Measurements from ENCODE around the gene CD8B. TPM values are rescaled to one million over a fixed set of nuclear protein-coding genes. Genes with fewer than 3 reads are reported as not detected.
A peak's percentile ranks its signal among the peaks of the same experiment; 100 is the strongest.
"Not testable (repeated sequence)": the region's sequence is repeated elsewhere in the genome, so short reads cannot be mapped to it uniquely, and the experiment has no call there.

The CD8B gene
- total RNA-seq, result 10 to 100 TPM in 1 of 5 donors, 1 to 10 TPM in 2, not detected in 2; 2.2 to 14.0 (median 3.3) TPM
- polyA plus RNA-seq, result 1 to 10 TPM in 1 of 3 donors, under 1 TPM in 2; 0.68 to 9.3 (median 0.78) TPM
- long read RNA-seq, donor 1, result 0 reads
- long read RNA-seq, donor 2, partial matches to known transcripts, result 0 of 1 reads
- long read RNA-seq, donor 2, other reads (novel, unspliced or antisense), result 0 of 1 reads
- long read RNA-seq, donor 3, result 0 reads
- long read RNA-seq, donor 4, result 0 reads
- long read RNA-seq, donor 5, result 0 reads
- long read RNA-seq, donor 6, result 0 reads
- long read RNA-seq, donor 7, result 0 reads
- long read RNA-seq, donor 8, result 0 reads
- long read RNA-seq, donor 9, result 0 reads
- long read RNA-seq, donor 10, result 0 reads

DNA sequence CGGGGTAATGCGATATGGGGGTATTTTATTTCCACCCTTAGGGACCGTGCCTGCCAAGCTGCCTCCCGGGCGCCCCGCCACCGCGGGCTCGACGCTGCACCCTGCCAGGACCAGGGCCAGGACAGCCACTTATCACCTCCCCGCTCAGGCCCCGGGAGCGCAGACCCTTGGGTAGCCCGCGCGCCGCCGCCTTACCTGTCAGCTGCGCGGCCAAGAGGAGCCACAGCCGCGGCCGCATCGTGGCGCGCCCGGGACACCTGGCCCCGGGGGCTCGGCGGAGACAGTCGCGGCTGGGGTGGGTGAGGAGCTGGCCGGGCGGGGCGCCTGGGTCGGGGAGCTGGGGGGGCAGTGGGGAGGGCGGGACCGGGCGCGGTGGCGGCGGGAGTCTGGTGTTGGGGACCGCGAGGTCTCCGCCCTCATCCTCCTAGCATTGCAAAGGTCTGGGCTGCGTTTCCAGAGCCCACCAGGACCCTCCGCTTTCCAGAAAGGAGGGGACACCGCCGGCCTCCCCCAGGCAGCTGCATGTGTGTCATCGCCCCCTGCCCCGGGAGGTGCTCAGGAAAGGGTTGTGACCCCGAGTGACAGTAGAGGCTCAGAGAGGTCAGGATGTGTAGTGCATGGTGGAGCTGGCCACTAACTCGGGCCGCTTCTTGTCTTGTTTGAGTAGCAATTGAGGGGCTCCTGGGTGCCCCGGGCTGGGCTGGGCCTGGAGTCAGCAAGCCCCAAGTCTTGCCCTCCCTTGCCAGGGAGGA lies at the start of gene CD8B:
Gene CD8B (minus strand): TSS at position 259 of the 752 bp plus-strand sequence. CDS start 21 bp downstream, at position 238.
- H3K9me3 ChIP-seq; H3K4me1 ChIP-seq; intact Hi-C loops (cut with DNase I; ENCODE audit: low total_unique reads); H3K36me3 ChIP-seq: not testable (repeated sequence)
- Histone ChIP-seq H3K27ac (peak within 1 kb of the TSS in 1 of 5 donors; percentile 31), H3K27me3 (peaks cover 0 to 25% (median 12%) of the 10 kb centered on the region in 3 donors), H3K4me3 (peak within 1 kb of the TSS; percentile 8 to 26 (median 22))
- DNase-seq, result peak in 1 of 2 donors; percentile 28
- 3 to 10% (median 3%) methylated on average over 7 to 50 of the region's 55 CpGs for WGBS, 5 donors

GRCh38 chr2:86905868-86906267 lies 44.2 kb upstream of the CD8B start:
- H3K36me3 ChIP-seq; H3K9me3 ChIP-seq; H3K4me3 ChIP-seq; H3K4me1 ChIP-seq; H3K27me3 ChIP-seq; H3K27ac ChIP-seq; intact Hi-C loops (cut with DNase I; ENCODE audit: low total_unique reads); DNase-seq: not testable (repeated sequence)
- WGBS, 5 donors, result no CpG with 5 or more reads among the region's 1 CpG

DNA sequence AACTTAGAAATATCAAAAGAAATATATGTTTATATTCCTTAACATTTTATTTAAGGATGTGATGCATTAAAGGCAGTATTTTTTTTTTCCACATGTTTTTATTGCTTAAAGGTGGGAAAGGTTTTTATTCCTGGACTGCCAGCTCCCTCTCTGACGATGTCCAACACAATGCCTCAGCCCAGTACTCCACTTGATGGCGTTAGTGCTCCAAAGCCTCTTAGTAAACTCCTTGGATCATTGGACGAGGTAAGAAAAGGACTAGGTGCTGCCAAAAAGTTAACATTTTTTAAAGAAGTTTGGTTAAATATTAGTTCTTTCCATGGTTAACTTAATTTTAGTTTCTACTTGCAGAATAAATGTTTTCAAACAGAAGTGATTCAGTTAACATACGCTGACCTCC lies 39.0 kb upstream of the CD8B start:
- H3K4me3 ChIP-seq; intact Hi-C loops (cut with DNase I; ENCODE audit: low total_unique reads); DNase-seq; H3K27me3 ChIP-seq; H3K36me3 ChIP-seq; H3K27ac ChIP-seq; H3K9me3 ChIP-seq; H3K4me1 ChIP-seq: not testable (repeated sequence)
- WGBS, 5 donors, result 41 to 58% (median 49%) methylated on average over 4 of the region's 4 CpGs

GRCh38 chr2:86886026-86886425 lies 24.3 kb upstream of the CD8B start:
- H3K4me1 ChIP-seq; H3K4me3 ChIP-seq; H3K9me3 ChIP-seq; H3K36me3 ChIP-seq; DNase-seq; H3K27ac ChIP-seq; H3K27me3 ChIP-seq; intact Hi-C loops (cut with DNase I; ENCODE audit: low total_unique reads): not testable (repeated sequence)
- WGBS, 5 donors, result no CpG with 5 or more reads among the region's 3 CpGs

DNA sequence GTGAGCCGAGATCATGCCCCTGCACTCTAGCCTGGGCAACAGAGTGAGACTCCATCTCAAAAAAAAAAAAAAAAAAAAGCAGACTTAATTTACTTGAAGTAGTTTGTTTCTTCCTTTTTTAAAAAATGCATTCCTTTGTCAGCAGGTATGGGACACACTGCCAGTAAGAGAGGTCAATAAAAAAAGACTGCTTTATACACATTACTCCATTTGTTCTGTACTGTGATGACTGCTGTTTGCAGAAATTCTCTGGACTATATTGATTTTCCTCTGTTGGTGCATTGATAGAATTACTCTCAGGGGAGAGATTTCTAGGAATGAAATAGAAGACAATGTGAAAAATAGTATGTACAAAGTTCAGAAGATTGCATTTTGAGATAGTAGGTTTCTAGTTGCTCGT lies 21.2 kb upstream of the CD8B start:
- 70 to 100% (median 80%) methylated on average over 1 to 2 of the region's 2 CpGs for WGBS, 5 donors
- H3K9me3 ChIP-seq; DNase-seq; H3K36me3 ChIP-seq; H3K27ac ChIP-seq; H3K27me3 ChIP-seq; H3K4me1 ChIP-seq; intact Hi-C loops (cut with DNase I; ENCODE audit: low total_unique reads); H3K4me3 ChIP-seq: not testable (repeated sequence)

- 86 to 92% (median 89%) methylated on average over 5 of the region's 5 CpGs for WGBS, 5 donors
These were observed 20.5 kb upstream of the CD8B start for GRCh38 chr2:86882118-86882665.

GRCh38 chr2:86878986-86879385 lies 17.3 kb upstream of the CD8B start:
- H3K27me3 ChIP-seq; H3K27ac ChIP-seq; intact Hi-C loops (cut with DNase I; ENCODE audit: low total_unique reads); H3K9me3 ChIP-seq; H3K4me3 ChIP-seq; H3K4me1 ChIP-seq; DNase-seq; H3K36me3 ChIP-seq: not testable (repeated sequence)
- 73 to 92% (median 81%) methylated on average over 1 of the region's 1 CpG for WGBS, 5 donors

More at GRCh38 chr2:86882118-86882665, 20.5 kb upstream of the CD8B start:
- intact Hi-C loops (cut with DNase I; ENCODE audit: low total_unique reads); DNase-seq; H3K4me3 ChIP-seq; H3K27me3 ChIP-seq; H3K9me3 ChIP-seq; H3K4me1 ChIP-seq; H3K36me3 ChIP-seq; H3K27ac ChIP-seq: not testable (repeated sequence)

DNA sequence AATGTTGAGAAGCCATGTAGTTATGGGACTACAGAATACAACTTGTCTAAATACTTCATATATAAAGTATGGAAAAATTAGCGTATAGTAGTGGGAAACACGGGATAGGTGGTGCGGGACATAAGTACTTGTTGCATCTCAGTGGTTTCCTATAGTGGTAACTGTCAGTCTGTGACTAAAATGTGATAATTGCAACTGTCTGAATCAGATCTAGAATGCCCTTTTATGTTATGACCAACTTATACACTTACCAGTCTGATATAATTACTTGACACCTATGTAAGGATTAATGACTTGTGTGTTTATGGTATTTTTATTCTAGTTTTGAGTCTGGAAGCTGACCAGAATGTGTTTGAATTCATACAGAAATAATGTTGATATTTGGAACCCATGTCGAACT lies 9.3 kb upstream of the CD8B start:
- H3K36me3 ChIP-seq; intact Hi-C loops (cut with DNase I; ENCODE audit: low total_unique reads); H3K27me3 ChIP-seq; H3K4me3 ChIP-seq; H3K9me3 ChIP-seq; H3K4me1 ChIP-seq; DNase-seq; H3K27ac ChIP-seq: not testable (repeated sequence)
- WGBS, 5 donors, result 77 to 90% (median 82%) methylated on average over 1 of the region's 4 CpGs

DNA sequence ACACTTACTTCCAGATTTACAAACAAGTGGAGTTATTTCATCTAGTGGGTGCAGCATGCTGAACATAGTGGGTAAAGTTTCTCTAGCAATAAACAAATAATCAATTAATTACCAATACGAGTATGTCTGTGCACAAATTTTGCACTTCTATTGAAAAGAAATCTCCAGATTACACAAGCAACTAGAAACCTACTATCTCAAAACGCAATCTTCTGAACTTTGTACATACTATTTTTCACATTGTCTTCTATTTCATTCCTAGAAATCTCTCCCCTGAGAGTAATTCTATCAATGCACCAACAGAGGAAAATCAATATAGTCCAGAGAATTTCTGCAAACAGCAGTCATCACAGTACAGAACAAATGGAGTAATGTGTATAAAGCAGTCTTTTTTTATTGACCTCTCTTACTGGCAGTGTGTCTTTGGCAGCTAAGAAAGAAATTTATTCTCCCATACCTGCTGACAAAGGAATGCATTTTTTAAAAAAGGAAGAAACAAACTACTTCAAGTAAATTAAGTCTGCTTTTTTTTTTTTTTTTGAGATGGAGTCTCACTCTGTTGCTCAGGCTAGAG lies 7.3 kb upstream of the CD8B start:
- not testable (repeated sequence) for H3K4me3 ChIP-seq
- 57 to 84% (median 61%) methylated on average over 2 of the region's 2 CpGs for WGBS, 5 donors

DNA sequence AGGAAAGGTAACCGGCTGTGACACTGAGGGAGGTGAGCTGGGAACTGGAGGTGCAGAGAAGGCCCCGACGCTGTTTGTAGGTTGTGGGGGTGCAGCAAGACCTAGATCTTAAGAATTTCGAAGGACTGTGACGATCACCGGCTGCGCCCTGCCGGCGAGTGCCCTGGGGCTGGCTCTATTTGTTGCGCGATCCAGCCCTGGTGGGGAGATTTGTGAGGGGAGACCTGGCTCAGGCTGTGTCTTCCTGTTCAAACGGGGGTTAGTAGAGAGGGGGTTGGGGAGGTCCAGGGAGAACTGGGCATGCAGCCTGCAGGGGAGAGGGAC lies 656 bp upstream of the CD8B start:
- H3K27ac ChIP-seq; H3K4me3 ChIP-seq; intact Hi-C loops (cut with DNase I; ENCODE audit: low total_unique reads); H3K4me1 ChIP-seq; DNase-seq; H3K9me3 ChIP-seq; H3K36me3 ChIP-seq: not testable (repeated sequence)
- 7 to 15% (median 9%) methylated on average over 5 to 11 of the region's 12 CpGs for WGBS, 5 donors
- H3K27me3 ChIP-seq, result peaks cover 0 to 25% (median 12%) of the 10 kb centered on the region in 3 donors

More for the DNA sequence above, 7.3 kb upstream of the CD8B start:
- H3K4me1 ChIP-seq; H3K27me3 ChIP-seq; DNase-seq; H3K36me3 ChIP-seq; intact Hi-C loops (cut with DNase I; ENCODE audit: low total_unique reads); H3K9me3 ChIP-seq; H3K27ac ChIP-seq: not testable (repeated sequence)

DNA sequence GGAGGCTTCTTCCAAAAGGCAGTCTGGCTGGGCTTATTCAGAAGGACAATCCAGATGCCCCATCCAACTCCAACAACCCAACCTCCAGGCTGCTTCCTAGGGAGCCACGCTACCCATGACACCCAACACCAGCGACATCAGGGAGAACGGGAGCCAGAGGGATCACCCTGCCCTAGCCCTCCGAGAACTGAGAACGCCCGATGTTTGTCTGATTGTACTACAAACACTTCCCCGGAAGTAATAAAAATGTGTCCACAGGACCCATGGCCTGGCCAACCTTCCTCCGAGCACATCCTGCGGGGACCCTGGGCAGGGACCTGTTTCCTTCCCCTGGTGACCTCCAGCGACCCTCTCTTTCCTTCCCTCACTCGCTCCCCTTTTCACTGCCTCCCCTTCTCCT lies 511 bp downstream of the CD8B start:
- H3K4me3 ChIP-seq, result peak overlapping the region; percentile 8 to 26 (median 22)
- H3K27ac ChIP-seq, result peak overlapping the region in 1 of 5 donors; percentile 31
- H3K4me1 ChIP-seq; H3K9me3 ChIP-seq; intact Hi-C loops (cut with DNase I; ENCODE audit: low total_unique reads); H3K36me3 ChIP-seq: not testable (repeated sequence)
- H3K27me3 ChIP-seq, result peaks cover 0 to 25% (median 12%) of the 10 kb centered on the region in 3 donors
- WGBS, 5 donors, result 23 to 43% (median 30%) methylated on average over 11 of the region's 11 CpGs
- DNase-seq, result peak in 1 of 2 donors; percentile 4

All from stomach (tissue), 19 donors.